ENCODE measurements around the gene CAVIN4.

DNA sequence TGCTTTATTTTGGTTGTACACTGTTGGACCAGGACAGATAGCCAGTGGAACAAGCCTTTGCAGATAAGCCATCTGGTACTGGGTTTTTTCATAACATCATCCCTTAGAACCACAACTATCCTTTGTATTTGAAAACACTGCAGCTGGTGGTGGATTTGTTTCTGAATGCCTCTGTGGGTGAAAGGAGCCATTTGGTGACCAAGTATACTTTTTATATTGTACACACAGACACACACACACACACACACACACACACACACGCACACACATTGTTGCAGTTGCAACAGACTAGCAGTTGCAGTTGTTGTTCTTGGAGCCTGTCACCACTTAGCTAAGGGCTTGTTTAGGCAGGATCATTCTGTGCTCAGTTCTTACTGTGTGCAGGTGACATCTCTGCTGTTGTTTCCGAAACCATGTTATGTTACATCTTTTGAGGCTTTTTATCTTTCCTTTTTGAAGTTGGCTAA, 22.9 kb upstream of the CAVIN4 start:
- TF ChIP-seq, protein P1, sequence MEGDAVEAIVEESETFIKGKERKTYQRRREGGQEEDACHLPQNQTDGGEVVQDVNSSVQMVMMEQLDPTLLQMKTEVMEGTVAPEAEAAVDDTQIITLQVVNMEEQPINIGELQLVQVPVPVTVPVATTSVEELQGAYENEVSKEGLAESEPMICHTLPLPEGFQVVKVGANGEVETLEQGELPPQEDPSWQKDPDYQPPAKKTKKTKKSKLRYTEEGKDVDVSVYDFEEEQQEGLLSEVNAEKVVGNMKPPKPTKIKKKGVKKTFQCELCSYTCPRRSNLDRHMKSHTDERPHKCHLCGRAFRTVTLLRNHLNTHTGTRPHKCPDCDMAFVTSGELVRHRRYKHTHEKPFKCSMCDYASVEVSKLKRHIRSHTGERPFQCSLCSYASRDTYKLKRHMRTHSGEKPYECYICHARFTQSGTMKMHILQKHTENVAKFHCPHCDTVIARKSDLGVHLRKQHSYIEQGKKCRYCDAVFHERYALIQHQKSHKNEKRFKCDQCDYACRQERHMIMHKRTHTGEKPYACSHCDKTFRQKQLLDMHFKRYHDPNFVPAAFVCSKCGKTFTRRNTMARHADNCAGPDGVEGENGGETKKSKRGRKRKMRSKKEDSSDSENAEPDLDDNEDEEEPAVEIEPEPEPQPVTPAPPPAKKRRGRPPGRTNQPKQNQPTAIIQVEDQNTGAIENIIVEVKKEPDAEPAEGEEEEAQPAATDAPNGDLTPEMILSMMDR (IDR thresholded peaks at IDR 0.05) = no peak
- TF ChIP-seq POLR2A (IDR thresholded peaks at IDR 0.05) = no peak
